Endothelial cell of umbilical vein (primary cell): ENCODE data around the gene AGMO.

Experiments used
- CTCF ChIP-seq, 2 donors: IDR thresholded peaks; 1 replicate in 1 of 2; 2 replicates in 1 of 2; pipeline ENCODE4 v1.5.1; 2011; ENCODE audit warnings: low read length in 2 of 2, mild to moderate bottlenecking in 2 of 2, moderate library complexity in 2 of 2, control low read depth in 1 of 2, inconsistent platforms in 1 of 2, low read depth in 1 of 2; ENCODE audit not compliant: insufficient read depth in 1 of 2; ENCODE audit errors: extremely low read depth in 1 of 2
- JUN ChIP-seq: IDR thresholded peaks from 2 replicates; pipeline ENCODE4 v1.6.1; 2011; ENCODE audit warnings: borderline replicate concordance, low read depth; ENCODE audit not compliant: insufficient read length, insufficient read depth
- MAX ChIP-seq: IDR thresholded peaks from 2 replicates; pipeline ENCODE4 v1.6.1; 2011; ENCODE audit not compliant: insufficient read depth, insufficient read length
- POLR2AphosphoS5 ChIP-seq: IDR thresholded peaks from 2 replicates; pipeline ENCODE4 v1.6.1; 2012; ENCODE audit warnings: low read depth, mild to moderate bottlenecking, control low read depth, low read length, moderate library complexity; ENCODE audit not compliant: insufficient read depth

- TF ChIP-seq MAX (no peak), CTCF (IDR thresholded peaks at IDR 0.05; ENCODE audit: extremely low read depth in 1 of 2, insufficient read depth in 1 of 2, low read depth in 1 of 2, low read length in 2 of 2) (no peak), POLR2AphosphoS5 (no peak), JUN (no peak)
Measured at GRCh38 chr7:15491361-15491760, 70.5 kb downstream of the AGMO start.
